SK-N-SH (cell line): ENCODE data around the gene SH3BP4.

Source experiments
- GATA2 ChIP-seq: sonication (generic); formaldehyde crosslinking; IDR thresholded peaks from 2 replicates; pipeline ENCODE4 v1.5.0; 2020; ENCODE audit warnings: mild to moderate bottlenecking, missing genetic modification reagents
- POLR2AphosphoS5 ChIP-seq: IDR thresholded peaks from 2 replicates; pipeline ENCODE4 v1.6.1; 2012; ENCODE audit warnings: low read depth, low read length
- SIN3A ChIP-seq: IDR thresholded peaks from 2 replicates; pipeline ENCODE4 v1.6.1; 2012; ENCODE audit warnings: low read depth, mild to moderate bottlenecking, low read length, moderate library complexity, borderline replicate concordance
- TAF1 ChIP-seq: IDR thresholded peaks from 2 replicates; pipeline ENCODE4 v1.6.1; 2012; ENCODE audit warnings: low read depth, mild to moderate bottlenecking, low read length, moderate library complexity, borderline replicate concordance
- TF ChIP-seq, protein P1 (sequence below): fragments of 200-600 bp; sonication (generic); IDR thresholded peaks from 2 replicates; pipeline ENCODE4 v1.6.1; 2017; ENCODE audit warnings: antibody characterized with exemption, mild to moderate bottlenecking, moderate library complexity
- TF ChIP-seq, protein P2 (sequence below): IDR thresholded peaks from 2 replicates; pipeline ENCODE4 v1.6.1; 2012; ENCODE audit warnings: mild to moderate bottlenecking, low read depth, low read length, moderate library complexity
- TF ChIP-seq, protein P3 (sequence below): fragments of 150-350 bp; IDR thresholded peaks from 2 replicates; pipeline ENCODE4 v1.6.1; 2017; ENCODE audit warnings: antibody characterized with exemption, low read length, low read depth, borderline replicate concordance

DNA sequence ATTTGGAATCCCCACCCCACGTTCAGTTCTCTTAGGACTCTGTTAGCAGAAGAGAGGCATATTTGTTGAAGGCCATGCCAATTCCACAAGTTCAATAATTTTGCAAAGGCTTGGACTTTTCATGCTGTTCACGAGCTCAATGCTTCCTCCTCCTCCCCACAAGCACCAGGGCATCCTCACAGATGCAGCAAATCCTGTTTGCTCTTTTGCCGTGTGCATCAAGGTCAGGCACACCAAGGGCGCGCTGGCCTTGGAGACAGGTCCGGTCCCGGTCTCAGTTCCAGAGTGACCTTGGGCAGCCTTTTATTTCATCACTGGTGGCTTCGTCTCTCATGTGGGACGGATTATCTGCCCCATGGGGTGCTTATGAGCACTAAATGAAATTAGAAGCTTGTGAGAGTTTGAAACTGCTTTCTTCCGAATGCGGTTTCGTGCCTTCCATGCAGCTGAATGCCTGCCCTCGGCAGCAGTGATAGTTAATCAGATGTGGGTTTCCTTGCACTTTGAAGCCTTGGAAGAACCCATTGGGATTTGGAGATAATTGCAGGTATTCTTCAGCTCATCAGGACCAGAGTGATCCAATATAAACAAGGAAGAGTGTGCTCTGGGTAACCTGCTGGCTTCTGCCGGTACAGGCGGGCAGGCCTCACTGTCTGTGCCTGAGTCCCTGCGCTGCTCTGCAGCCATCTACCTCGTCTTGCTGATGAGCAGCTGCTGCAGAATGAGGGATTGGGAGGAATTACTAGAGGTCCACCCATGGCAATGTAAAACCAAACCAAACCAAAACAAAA lies 140.8 kb downstream of the SH3BP4 start:
- TF ChIP-seq TAF1, result no peak
- TF ChIP-seq, protein P1, sequence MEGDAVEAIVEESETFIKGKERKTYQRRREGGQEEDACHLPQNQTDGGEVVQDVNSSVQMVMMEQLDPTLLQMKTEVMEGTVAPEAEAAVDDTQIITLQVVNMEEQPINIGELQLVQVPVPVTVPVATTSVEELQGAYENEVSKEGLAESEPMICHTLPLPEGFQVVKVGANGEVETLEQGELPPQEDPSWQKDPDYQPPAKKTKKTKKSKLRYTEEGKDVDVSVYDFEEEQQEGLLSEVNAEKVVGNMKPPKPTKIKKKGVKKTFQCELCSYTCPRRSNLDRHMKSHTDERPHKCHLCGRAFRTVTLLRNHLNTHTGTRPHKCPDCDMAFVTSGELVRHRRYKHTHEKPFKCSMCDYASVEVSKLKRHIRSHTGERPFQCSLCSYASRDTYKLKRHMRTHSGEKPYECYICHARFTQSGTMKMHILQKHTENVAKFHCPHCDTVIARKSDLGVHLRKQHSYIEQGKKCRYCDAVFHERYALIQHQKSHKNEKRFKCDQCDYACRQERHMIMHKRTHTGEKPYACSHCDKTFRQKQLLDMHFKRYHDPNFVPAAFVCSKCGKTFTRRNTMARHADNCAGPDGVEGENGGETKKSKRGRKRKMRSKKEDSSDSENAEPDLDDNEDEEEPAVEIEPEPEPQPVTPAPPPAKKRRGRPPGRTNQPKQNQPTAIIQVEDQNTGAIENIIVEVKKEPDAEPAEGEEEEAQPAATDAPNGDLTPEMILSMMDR, result no peak
- TF ChIP-seq, protein P2, sequence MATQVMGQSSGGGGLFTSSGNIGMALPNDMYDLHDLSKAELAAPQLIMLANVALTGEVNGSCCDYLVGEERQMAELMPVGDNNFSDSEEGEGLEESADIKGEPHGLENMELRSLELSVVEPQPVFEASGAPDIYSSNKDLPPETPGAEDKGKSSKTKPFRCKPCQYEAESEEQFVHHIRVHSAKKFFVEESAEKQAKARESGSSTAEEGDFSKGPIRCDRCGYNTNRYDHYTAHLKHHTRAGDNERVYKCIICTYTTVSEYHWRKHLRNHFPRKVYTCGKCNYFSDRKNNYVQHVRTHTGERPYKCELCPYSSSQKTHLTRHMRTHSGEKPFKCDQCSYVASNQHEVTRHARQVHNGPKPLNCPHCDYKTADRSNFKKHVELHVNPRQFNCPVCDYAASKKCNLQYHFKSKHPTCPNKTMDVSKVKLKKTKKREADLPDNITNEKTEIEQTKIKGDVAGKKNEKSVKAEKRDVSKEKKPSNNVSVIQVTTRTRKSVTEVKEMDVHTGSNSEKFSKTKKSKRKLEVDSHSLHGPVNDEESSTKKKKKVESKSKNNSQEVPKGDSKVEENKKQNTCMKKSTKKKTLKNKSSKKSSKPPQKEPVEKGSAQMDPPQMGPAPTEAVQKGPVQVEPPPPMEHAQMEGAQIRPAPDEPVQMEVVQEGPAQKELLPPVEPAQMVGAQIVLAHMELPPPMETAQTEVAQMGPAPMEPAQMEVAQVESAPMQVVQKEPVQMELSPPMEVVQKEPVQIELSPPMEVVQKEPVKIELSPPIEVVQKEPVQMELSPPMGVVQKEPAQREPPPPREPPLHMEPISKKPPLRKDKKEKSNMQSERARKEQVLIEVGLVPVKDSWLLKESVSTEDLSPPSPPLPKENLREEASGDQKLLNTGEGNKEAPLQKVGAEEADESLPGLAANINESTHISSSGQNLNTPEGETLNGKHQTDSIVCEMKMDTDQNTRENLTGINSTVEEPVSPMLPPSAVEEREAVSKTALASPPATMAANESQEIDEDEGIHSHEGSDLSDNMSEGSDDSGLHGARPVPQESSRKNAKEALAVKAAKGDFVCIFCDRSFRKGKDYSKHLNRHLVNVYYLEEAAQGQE, result no peak
- TF ChIP-seq SIN3A, result no peak
- TF ChIP-seq, protein P3, sequence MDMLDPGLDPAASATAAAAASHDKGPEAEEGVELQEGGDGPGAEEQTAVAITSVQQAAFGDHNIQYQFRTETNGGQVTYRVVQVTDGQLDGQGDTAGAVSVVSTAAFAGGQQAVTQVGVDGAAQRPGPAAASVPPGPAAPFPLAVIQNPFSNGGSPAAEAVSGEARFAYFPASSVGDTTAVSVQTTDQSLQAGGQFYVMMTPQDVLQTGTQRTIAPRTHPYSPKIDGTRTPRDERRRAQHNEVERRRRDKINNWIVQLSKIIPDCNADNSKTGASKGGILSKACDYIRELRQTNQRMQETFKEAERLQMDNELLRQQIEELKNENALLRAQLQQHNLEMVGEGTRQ, result no peak
- TF ChIP-seq GATA2 (CRISPR knock-in tag), result no peak
- no peak for TF ChIP-seq POLR2AphosphoS5
